Measurements from ENCODE around the gene NACC1.

DNA sequence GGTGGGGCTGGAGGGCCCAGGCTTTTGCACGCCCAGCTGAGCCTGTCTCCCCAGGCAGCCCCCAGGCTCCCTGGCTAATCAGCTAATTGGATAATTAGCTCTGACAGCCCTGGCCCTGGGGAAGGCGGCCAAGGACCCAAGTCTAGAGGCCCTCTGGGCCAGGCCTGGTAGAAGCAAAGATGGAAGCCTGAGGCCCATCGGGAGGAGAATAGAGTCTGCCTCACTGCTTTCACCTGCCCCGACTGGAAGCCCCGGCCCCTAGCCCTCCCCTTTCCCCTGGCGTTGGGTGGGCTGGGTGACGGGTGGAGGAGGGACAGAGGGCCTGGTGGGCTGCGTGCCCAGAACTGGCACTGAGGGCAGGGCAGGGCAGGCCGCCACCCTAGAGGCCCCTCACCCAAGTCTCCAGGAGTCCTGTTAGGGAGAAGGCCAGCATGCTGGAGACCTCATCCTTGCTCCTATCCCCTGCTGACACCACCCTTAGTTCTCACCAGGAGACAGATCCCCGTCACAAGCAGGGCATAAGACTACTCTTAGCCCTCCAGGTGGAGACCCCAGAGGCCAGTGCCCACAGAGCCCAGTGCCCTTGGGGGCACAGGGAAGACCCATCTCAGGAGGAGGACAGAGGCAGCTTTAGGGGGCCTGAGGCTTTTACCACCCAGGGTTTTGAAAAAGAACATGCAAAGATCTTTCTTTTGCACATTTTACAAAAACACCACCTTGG, 27.4 kb upstream of the NACC1 start:
- no peak for TF ChIP-seq EZH2phosphoT487 (IDR thresholded peaks at IDR 0.05; ENCODE audit: borderline replicate concordance, low read length)
- TF ChIP-seq, protein P1, sequence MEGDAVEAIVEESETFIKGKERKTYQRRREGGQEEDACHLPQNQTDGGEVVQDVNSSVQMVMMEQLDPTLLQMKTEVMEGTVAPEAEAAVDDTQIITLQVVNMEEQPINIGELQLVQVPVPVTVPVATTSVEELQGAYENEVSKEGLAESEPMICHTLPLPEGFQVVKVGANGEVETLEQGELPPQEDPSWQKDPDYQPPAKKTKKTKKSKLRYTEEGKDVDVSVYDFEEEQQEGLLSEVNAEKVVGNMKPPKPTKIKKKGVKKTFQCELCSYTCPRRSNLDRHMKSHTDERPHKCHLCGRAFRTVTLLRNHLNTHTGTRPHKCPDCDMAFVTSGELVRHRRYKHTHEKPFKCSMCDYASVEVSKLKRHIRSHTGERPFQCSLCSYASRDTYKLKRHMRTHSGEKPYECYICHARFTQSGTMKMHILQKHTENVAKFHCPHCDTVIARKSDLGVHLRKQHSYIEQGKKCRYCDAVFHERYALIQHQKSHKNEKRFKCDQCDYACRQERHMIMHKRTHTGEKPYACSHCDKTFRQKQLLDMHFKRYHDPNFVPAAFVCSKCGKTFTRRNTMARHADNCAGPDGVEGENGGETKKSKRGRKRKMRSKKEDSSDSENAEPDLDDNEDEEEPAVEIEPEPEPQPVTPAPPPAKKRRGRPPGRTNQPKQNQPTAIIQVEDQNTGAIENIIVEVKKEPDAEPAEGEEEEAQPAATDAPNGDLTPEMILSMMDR (IDR thresholded peaks at IDR 0.05; ENCODE audit: low read depth, low read length, poor library complexity, severe bottlenecking) = no peak
